Mammary epithelial cell (primary cell): ENCODE results near the gene CEP170.
"Not testable (repeated sequence)": the region's sequence is repeated elsewhere in the genome, so short reads cannot be mapped to it uniquely, and the experiment has no call there.

ENCODE experiments used
- EZH2 ChIP-seq: IDR thresholded peaks from 2 replicates; pipeline ENCODE4 v1.6.1; 2012; ENCODE audit warnings: low read length, inconsistent platforms, borderline replicate concordance
- TF ChIP-seq, protein P1 (sequence below), 2 donors: IDR thresholded peaks in 1 of 2; conservative IDR thresholded peaks in 1 of 2; 2 replicates each; pipeline ENCODE4 v1.5.1; 2011 to 2012; ENCODE audit warnings: inconsistent platforms in 2 of 2, low read length in 2 of 2, mild to moderate bottlenecking in 2 of 2, control low read depth in 1 of 2, low read depth in 1 of 2; ENCODE audit not compliant: insufficient read depth in 1 of 2; ENCODE audit errors: extremely low read depth in 1 of 2

- TF ChIP-seq, protein P1, sequence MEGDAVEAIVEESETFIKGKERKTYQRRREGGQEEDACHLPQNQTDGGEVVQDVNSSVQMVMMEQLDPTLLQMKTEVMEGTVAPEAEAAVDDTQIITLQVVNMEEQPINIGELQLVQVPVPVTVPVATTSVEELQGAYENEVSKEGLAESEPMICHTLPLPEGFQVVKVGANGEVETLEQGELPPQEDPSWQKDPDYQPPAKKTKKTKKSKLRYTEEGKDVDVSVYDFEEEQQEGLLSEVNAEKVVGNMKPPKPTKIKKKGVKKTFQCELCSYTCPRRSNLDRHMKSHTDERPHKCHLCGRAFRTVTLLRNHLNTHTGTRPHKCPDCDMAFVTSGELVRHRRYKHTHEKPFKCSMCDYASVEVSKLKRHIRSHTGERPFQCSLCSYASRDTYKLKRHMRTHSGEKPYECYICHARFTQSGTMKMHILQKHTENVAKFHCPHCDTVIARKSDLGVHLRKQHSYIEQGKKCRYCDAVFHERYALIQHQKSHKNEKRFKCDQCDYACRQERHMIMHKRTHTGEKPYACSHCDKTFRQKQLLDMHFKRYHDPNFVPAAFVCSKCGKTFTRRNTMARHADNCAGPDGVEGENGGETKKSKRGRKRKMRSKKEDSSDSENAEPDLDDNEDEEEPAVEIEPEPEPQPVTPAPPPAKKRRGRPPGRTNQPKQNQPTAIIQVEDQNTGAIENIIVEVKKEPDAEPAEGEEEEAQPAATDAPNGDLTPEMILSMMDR (conservative IDR thresholded peaks at IDR 0.05 in 1 of 2, IDR thresholded peaks at IDR 0.05 in 1 of 2; ENCODE audit: extremely low read depth in 1 of 2, insufficient read depth in 1 of 2, low read depth in 1 of 2, low read length in 2 of 2) = not testable (repeated sequence)
- TF ChIP-seq EZH2 = not testable (repeated sequence)
These were observed 147.9 kb downstream of the CEP170 start for GRCh38 chr1:243107171-243107570.
